KMS-11 (cell line): ENCODE measurements around the gene RNF215.

Experiments used
- H2AFZ ChIP-seq: fragments of 200-600 bp; sonication (generic); 2 replicates; pipeline ENCODE4 v1.6.1; 2016; ENCODE audit warnings: antibody characterized with exemption, mixed run types, low read depth
- H3K27ac ChIP-seq: fragments of 200-600 bp; sonication (generic); 2 replicates; pipeline ENCODE4 v1.6.1; 2016; ENCODE audit warnings: mild to moderate bottlenecking, mixed run types
- H3K27me3 ChIP-seq: fragments of 200-600 bp; sonication (generic); 2 replicates; pipeline ENCODE4 v1.6.1; 2017; ENCODE audit warnings: mild to moderate bottlenecking, low read depth, mixed run types, moderate library complexity; ENCODE audit not compliant: insufficient read depth
- H3K36me3 ChIP-seq: fragments of 200-600 bp; sonication (generic); 2 replicates; pipeline ENCODE4 v1.6.1; 2017; ENCODE audit warnings: mild to moderate bottlenecking, mixed run types; ENCODE audit not compliant: insufficient read depth
- H3K4me1 ChIP-seq: fragments of 200-600 bp; sonication (generic); 2 replicates; pipeline ENCODE4 v1.6.1; 2016; ENCODE audit warnings: mild to moderate bottlenecking, low read depth, mixed run types; ENCODE audit not compliant: poor library complexity, severe bottlenecking
- H3K4me2 ChIP-seq: fragments of 200-600 bp; sonication (generic); 2 replicates; pipeline ENCODE4 v1.7.0; 2016; ENCODE audit warnings: mild to moderate bottlenecking, mixed run types
- H3K4me3 ChIP-seq: fragments of 200-600 bp; sonication (generic); IDR thresholded peaks from 2 replicates; pipeline ENCODE4 v1.6.1; 2017; ENCODE audit warnings: low read depth, low read length, mixed read lengths; ENCODE audit not compliant: insufficient read depth
- H3K79me2 ChIP-seq: fragments of 200-600 bp; sonication (generic); 2 replicates; pipeline ENCODE4 v1.6.1; 2016; ENCODE audit warnings: low read depth, mixed run types; ENCODE audit not compliant: insufficient read depth
- H3K9ac ChIP-seq: fragments of 200-600 bp; sonication (generic); 2 replicates; pipeline ENCODE4 v1.6.1; 2016; ENCODE audit warnings: mild to moderate bottlenecking, mixed run types
- H4K20me1 ChIP-seq: fragments of 200-600 bp; sonication (generic); 2 replicates; pipeline ENCODE4 v1.6.1; 2016; ENCODE audit warnings: mild to moderate bottlenecking, mixed run types; ENCODE audit not compliant: insufficient read depth
- CTCF ChIP-seq: fragments of 200-600 bp; sonication (generic); conservative IDR thresholded peaks from 2 replicates; pipeline ENCODE4 v1.6.1; 2017; ENCODE audit warnings: low read depth, mild to moderate bottlenecking, antibody characterized with exemption, low read length, moderate library complexity, mixed read lengths

The RNF215 gene

GRCh38 chr22:30411780-30412179 lies 24.6 kb upstream of the RNF215 start:
- no peaks in the 10 kb centered on the region for H3K36me3 ChIP-seq

GRCh38 chr22:30408388-30409102 lies 21.3 kb upstream of the RNF215 start:
- no peak overlapping the region for H3K4me3 ChIP-seq
- TF ChIP-seq CTCF = no peak
- H2AFZ ChIP-seq = no peak overlapping the region
- H3K4me1 ChIP-seq = no peaks in the 10 kb centered on the region
- H3K27ac ChIP-seq = no peak overlapping the region
- no peak overlapping the region for H3K4me2 ChIP-seq
- H4K20me1 ChIP-seq = no peaks in the 10 kb centered on the region
- H3K36me3 ChIP-seq = no peaks in the 10 kb centered on the region
- H3K27me3 ChIP-seq = no peaks in the 10 kb centered on the region
- H3K79me2 ChIP-seq = no peaks in the 10 kb centered on the region
- no peak overlapping the region for H3K9ac ChIP-seq

More at GRCh38 chr22:30411780-30412179, 24.6 kb upstream of the RNF215 start:
- no peaks in the 10 kb centered on the region for H3K27me3 ChIP-seq
- H4K20me1 ChIP-seq = no peaks in the 10 kb centered on the region
- no peaks in the 10 kb centered on the region for H3K79me2 ChIP-seq
- no peak overlapping the region for H3K4me2 ChIP-seq
- no peak for TF ChIP-seq CTCF
- H2AFZ ChIP-seq = no peak overlapping the region
- no peak overlapping the region for H3K9ac ChIP-seq
- H3K27ac ChIP-seq = no peak overlapping the region
- no peak overlapping the region for H3K4me3 ChIP-seq
- no peaks in the 10 kb centered on the region for H3K4me1 ChIP-seq

- Histone ChIP-seq H4K20me1 (no peaks in the 10 kb centered on the region), H3K4me1 (no peaks in the 10 kb centered on the region), H2AFZ (no peak overlapping the region), H3K4me3 (no peak overlapping the region), H3K79me2 (no peaks in the 10 kb centered on the region), H3K27me3 (no peaks in the 10 kb centered on the region), H3K36me3 (no peaks in the 10 kb centered on the region), H3K27ac (no peak overlapping the region), H3K9ac (no peak overlapping the region), H3K4me2 (no peak overlapping the region)
- TF ChIP-seq CTCF = no peak
Measured at GRCh38 chr22:30406400-30406799, 19.2 kb upstream of the RNF215 start.

- Histone ChIP-seq H3K36me3 (no peaks in the 10 kb centered on the region), H3K4me1 (no peaks in the 10 kb centered on the region), H3K4me2 (no peak overlapping the region), H4K20me1 (no peaks in the 10 kb centered on the region), H3K79me2 (no peaks in the 10 kb centered on the region), H3K27ac (no peak overlapping the region), H3K4me3 (no peak overlapping the region), H2AFZ (no peak overlapping the region), H3K9ac (no peak overlapping the region), H3K27me3 (no peaks in the 10 kb centered on the region)
- no peak for TF ChIP-seq CTCF
Measured at GRCh38 chr22:30405731-30406130, 18.5 kb upstream of the RNF215 start.
